ENCODE data around the gene BICC1. TPM values are rescaled to one million over a fixed set of nuclear protein-coding genes. Genes with fewer than 3 reads are reported as not detected.
A peak's percentile ranks its signal among the peaks of the same experiment; 100 is the strongest.

Gene BICC1
- total and polyA plus RNA-seq, 2 of the 4 experiments (the other 2 are of a cell fraction): 5.7 to 42.5 TPM

- intact Hi-C loops (cut with micrococcal nuclease): loop anchor here (5.0 kb wide), 1 partner anchor 36 kb away; no protein-coding TSS in a partner anchor
- H4K91ac ChIP-seq (ENCODE audit: insufficient read depth, low read depth, low read length): no peak overlapping the region
- H2BK15ac ChIP-seq (ENCODE audit: low read depth, low read length): no peak overlapping the region
- peaks cover 14 to 29% of the 10 kb centered on the region in 2 experiments; a peak in 3 of 4 replicates for H3K79me1 ChIP-seq (ENCODE audit: low read depth in 1 of 2, low read length in 2 of 2)
- dilution Hi-C loops (cut with HindIII; ENCODE audit: low sequenced_read_pairs, unreplicated experiment): no loop called here
- no peak overlapping the region for H2BK120ac ChIP-seq (ENCODE audit: low read depth, low read length)
- 0 out of 2 replicates have a peak, but pooled peaks cover 1% of the 10 kb centered on the region for H3K36me3 ChIP-seq (ENCODE audit: control insufficient read depth, insufficient read depth, low read length)
- H3K9me3 ChIP-seq (ENCODE audit: control insufficient read depth, insufficient read depth, low read length): no peaks in the 10 kb centered on the region
- DNase-seq (no peak), ATAC-seq (ENCODE audit: low read depth) (no peak)
- no peak overlapping the region for H2BK20ac ChIP-seq (ENCODE audit: low read depth, low read length)
- no CpG with 5 or more reads among the region's 3 CpGs for WGBS, 2 experiments (ENCODE audit: extremely low coverage in 2 of 2, insufficient read length in 1 of 2)
- no peak overlapping the region for H2AK9ac ChIP-seq (replicated peaks; ENCODE audit: low read depth, low read length, poor library complexity)
- H3K4me3 ChIP-seq (ENCODE audit: insufficient read depth, low read depth, low read length): no peak overlapping the region
- 0 out of 4 replicates have a peak overlapping the region, but pooled peaks of 1 of the 2 experiments have one; percentile 33 for H4K8ac ChIP-seq (ENCODE audit: low read depth in 2 of 2, low read length in 2 of 2)
- POLR2A ChIA-PET (ENCODE audit: unreplicated experiment): no interaction called here
- BruUV-seq (replicated peaks): no TSS peak
- no peak overlapping the region for H4K5ac ChIP-seq (ENCODE audit: low read depth, low read length)
- H3K18ac ChIP-seq (ENCODE audit: low read depth, low read length): no peak overlapping the region
- peak overlapping the region; percentile 72; the same call in 1 of the 2 replicates for H3K23ac ChIP-seq (ENCODE audit: low read depth, low read length)
- no peak overlapping the region; the same call in 1 of the 2 replicates for H2AK5ac ChIP-seq (ENCODE audit: low read depth, low read length)
- H3K4me1 ChIP-seq (ENCODE audit: control insufficient read depth, insufficient read depth, low read length): peaks cover 4% of the 10 kb centered on the region; the same call in 1 of the 2 replicates
- peak overlapping the region; percentile 61; the same call in 1 of the 2 replicates for H3K56ac ChIP-seq (ENCODE audit: extremely low read depth, insufficient read depth, low read length)
- H3K27ac ChIP-seq (ENCODE audit: insufficient read depth, low read length): no peak overlapping the region
- peak overlapping the region; percentile 92 for H3K4me2 ChIP-seq (ENCODE audit: low read depth, low read length)
- in situ Hi-C loops (cut with MboI; ENCODE audit: low sequenced_read_pairs): no loop called here
- CTCF ChIA-PET: no interaction called here
- H2AFZ ChIP-seq (replicated peaks; ENCODE audit: low read length, poor library complexity): no peak overlapping the region
- no peaks in the 10 kb centered on the region for H3K27me3 ChIP-seq (ENCODE audit: control insufficient read depth, insufficient read depth, low read length)
- H3K9me1 ChIP-seq (ENCODE audit: insufficient read depth, low read length): 0 out of 2 replicates have a peak, but pooled peaks cover 3% of the 10 kb centered on the region
- H3K4ac ChIP-seq (ENCODE audit: low read depth, low read length): no peak overlapping the region
- TF ChIP-seq NFE2L2 (IDR thresholded peaks at IDR 0.05; ENCODE audit: low read depth, low read length) (no peak), MAZ (IDR thresholded peaks at IDR 0.05; ENCODE audit: borderline replicate concordance, low read depth, low read length) (no peak)
- TF ChIP-seq, protein P1, sequence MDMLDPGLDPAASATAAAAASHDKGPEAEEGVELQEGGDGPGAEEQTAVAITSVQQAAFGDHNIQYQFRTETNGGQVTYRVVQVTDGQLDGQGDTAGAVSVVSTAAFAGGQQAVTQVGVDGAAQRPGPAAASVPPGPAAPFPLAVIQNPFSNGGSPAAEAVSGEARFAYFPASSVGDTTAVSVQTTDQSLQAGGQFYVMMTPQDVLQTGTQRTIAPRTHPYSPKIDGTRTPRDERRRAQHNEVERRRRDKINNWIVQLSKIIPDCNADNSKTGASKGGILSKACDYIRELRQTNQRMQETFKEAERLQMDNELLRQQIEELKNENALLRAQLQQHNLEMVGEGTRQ (IDR thresholded peaks at IDR 0.05; ENCODE audit: low read depth, low read length): no peak
- H3K9ac ChIP-seq (ENCODE audit: low read depth, low read length): no peak overlapping the region
- H2BK5ac ChIP-seq (ENCODE audit: low read depth, low read length, poor library complexity, severe bottlenecking): no peak overlapping the region
- H3K14ac ChIP-seq (replicated peaks; ENCODE audit: low read depth, low read length): peak overlapping the region; percentile 75
- H4K20me1 ChIP-seq (ENCODE audit: insufficient read depth, low read length): 0 out of 2 replicates have a peak, but pooled peaks cover 3% of the 10 kb centered on the region
These were observed 153.4 kb downstream of the BICC1 start for GRCh38 chr10:58666024-58666423.

All from IMR-90 (cell line).